Measurements from ENCODE around the gene RGS13. TPM values are rescaled to one million over a fixed set of nuclear protein-coding genes. Genes with fewer than 3 reads are reported as not detected.

RGS13 gene
- total and polyA plus RNA-seq, 2 donors (not counting 1 experiment from before 2014, with no cell fraction given), result 0.22 to 0.59 TPM

DNA sequence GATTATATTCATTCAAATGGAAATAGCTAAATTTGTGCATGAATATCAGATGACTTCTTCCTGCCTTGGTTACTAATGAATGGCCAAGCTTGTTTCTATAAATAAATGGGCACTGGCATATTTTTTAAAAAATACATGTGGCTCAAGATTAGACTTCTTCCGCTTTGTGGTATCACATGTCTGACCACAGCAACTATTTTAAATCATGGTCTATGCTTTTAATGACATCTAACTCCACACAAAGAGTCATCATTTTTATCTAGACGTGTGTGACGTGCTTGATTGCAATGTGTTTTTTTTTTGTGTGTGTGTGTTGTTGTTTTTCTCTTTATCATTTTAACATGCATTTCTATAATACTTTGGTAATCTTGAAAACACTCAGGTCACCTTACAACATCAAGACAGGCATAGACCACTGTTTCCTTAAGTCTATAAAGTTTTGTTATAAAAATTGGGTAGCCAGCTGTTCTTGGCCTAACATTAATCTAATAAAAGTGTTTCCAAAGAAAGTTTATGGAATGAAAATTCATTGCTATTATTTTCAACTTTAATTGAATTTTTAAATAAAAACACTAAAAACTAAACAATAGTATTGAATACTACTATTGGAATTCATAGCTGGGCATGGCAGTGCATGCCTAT is 30.8 kb upstream of the RGS13 start:
- Histone ChIP-seq H3K36me3 (replicated peaks in 1 of 2; ENCODE audit: control extremely low read depth in 1 of 2, control insufficient read depth in 1 of 2, extremely low read depth in 1 of 2, insufficient read depth in 2 of 2, low read length in 1 of 2) (no peaks in the 10 kb centered on the region), H3K4me2 (replicated peaks; ENCODE audit: low read depth, low read length, poor library complexity, severe bottlenecking) (peak overlapping the region; percentile 31), H3K4me1 (ENCODE audit: control insufficient read depth in 2 of 2, insufficient read depth in 2 of 2, low read length in 2 of 2) (peaks cover 24 to 31% of the 10 kb centered on the region in 2 donors), H3K4me3 (ENCODE audit: control extremely low read depth in 1 of 5, extremely low read depth in 1 of 5, insufficient read depth in 1 of 5, low read depth in 2 of 5, low read length in 4 of 5) (peak overlapping the region in 1 of 5 experiments; percentile 5), H3K79me2 (ENCODE audit: control insufficient read depth, insufficient read depth, low read length) (no peaks in the 10 kb centered on the region), H2AFZ (ENCODE audit: insufficient read depth, low read depth, low read length, poor library complexity, severe bottlenecking) (no peak overlapping the region), H4K20me1 (ENCODE audit: control insufficient read depth, insufficient read depth, low read length, poor library complexity, severe bottlenecking) (no peaks in the 10 kb centered on the region), H3K27ac (ENCODE audit: low read length in 2 of 2) (no peak overlapping the region), H3K27me3 (replicated peaks in 1 of 4; ENCODE audit: control extremely low read depth in 1 of 4, control insufficient read depth in 3 of 4, insufficient read depth in 4 of 4, low read length in 3 of 4) (peaks cover 0 to 12% (median 1%) of the 10 kb centered on the region in 4 experiments), H3K9me3 (ENCODE audit: control extremely low read depth in 1 of 3, control insufficient read depth in 2 of 3, insufficient read depth in 1 of 3, low read length in 2 of 3) (no peaks in the 10 kb centered on the region), H3K9ac (ENCODE audit: low read length) (no peak overlapping the region)
- intact Hi-C loops (cut with micrococcal nuclease), result no loop called here
- ATAC-seq (ENCODE audit: low read depth) (peak; percentile 5), DNase-seq (peak; percentile 75)
- H3K9me3 Mint-ChIP-seq (ENCODE audit: insufficient read depth), result no peaks in the 10 kb centered on the region
- no CpG with 5 or more reads among the region's 3 CpGs for WGBS (ENCODE audit: insufficient coverage)
- CTCF ChIA-PET, result interaction anchor here (0.8 to 4.4 kb wide), 3 partner anchors 66 to 131 kb away, joined by 3 to 62 read pairs (median 5); no protein-coding TSS in a partner anchor
- H3K4me3 Mint-ChIP-seq, result peak overlapping the region; percentile 67
- POLR2A ChIA-PET, result no interaction called here
- no peak for TF ChIP-seq EZH2 (IDR thresholded peaks at IDR 0.05; ENCODE audit: borderline replicate concordance, insufficient read depth, low read depth, low read length, poor library complexity, severe bottlenecking)
- TF ChIP-seq CTCF (IDR thresholded peaks at IDR 0.05), result no peak
- H3K27ac Mint-ChIP-seq, result peak overlapping the region; percentile 42
- H3K4me1 Mint-ChIP-seq, result peaks cover 47% of the 10 kb centered on the region
- peaks cover 4% of the 10 kb centered on the region for H3K27me3 Mint-ChIP-seq

- TF ChIP-seq CTCF (IDR thresholded peaks at IDR 0.05) (no peak), EZH2 (IDR thresholded peaks at IDR 0.05; ENCODE audit: borderline replicate concordance, insufficient read depth, low read depth, low read length, poor library complexity, severe bottlenecking) (no peak)
- H3K36me3 ChIP-seq (replicated peaks in 1 of 2; ENCODE audit: control extremely low read depth in 1 of 2, control insufficient read depth in 1 of 2, extremely low read depth in 1 of 2, insufficient read depth in 2 of 2, low read length in 1 of 2), result no peaks in the 10 kb centered on the region
- H3K4me1 ChIP-seq (ENCODE audit: control insufficient read depth in 2 of 2, insufficient read depth in 2 of 2, low read length in 2 of 2), result peaks cover 24 to 31% of the 10 kb centered on the region in 2 donors
- Mint-ChIP-seq H3K27ac (no peak overlapping the region), H3K4me1 (peaks cover 31% of the 10 kb centered on the region), H3K4me3 (no peak overlapping the region), H3K9me3 (ENCODE audit: insufficient read depth) (no peaks in the 10 kb centered on the region), H3K27me3 (peaks cover 8% of the 10 kb centered on the region)
- H4K20me1 ChIP-seq (ENCODE audit: control insufficient read depth, insufficient read depth, low read length, poor library complexity, severe bottlenecking), result no peaks in the 10 kb centered on the region
- H2AFZ ChIP-seq (ENCODE audit: insufficient read depth, low read depth, low read length, poor library complexity, severe bottlenecking), result no peak overlapping the region
- no peak overlapping the region for H3K9ac ChIP-seq (ENCODE audit: low read length)
- H3K4me2 ChIP-seq (replicated peaks; ENCODE audit: low read depth, low read length, poor library complexity, severe bottlenecking), result peak overlapping the region; percentile 45
- DNase-seq, result no peak
- H3K27ac ChIP-seq (ENCODE audit: low read length in 2 of 2), result no peak overlapping the region
- POLR2A ChIA-PET, result interaction anchor here (1.1 kb wide), 2 partner anchors 69 to 92 kb away, joined by 3 to 4 read pairs; no protein-coding TSS in a partner anchor
- CTCF ChIA-PET, result interaction anchor here (0.7 to 4.4 kb wide), 24 partner anchors 11 to 411 kb away, joined by 3 to 70 read pairs (median 5); no protein-coding TSS in a partner anchor
- H3K4me3 ChIP-seq (ENCODE audit: control extremely low read depth in 1 of 5, extremely low read depth in 1 of 5, insufficient read depth in 1 of 5, low read depth in 2 of 5, low read length in 4 of 5), result no peak overlapping the region
- H3K79me2 ChIP-seq (ENCODE audit: control insufficient read depth, insufficient read depth, low read length), result no peaks in the 10 kb centered on the region
- H3K27me3 ChIP-seq (replicated peaks in 1 of 4; ENCODE audit: control extremely low read depth in 1 of 4, control insufficient read depth in 3 of 4, insufficient read depth in 4 of 4, low read length in 3 of 4), result peaks cover 2 to 14% (median 5%) of the 10 kb centered on the region in 4 experiments
- H3K9me3 ChIP-seq (ENCODE audit: control extremely low read depth in 1 of 3, control insufficient read depth in 2 of 3, insufficient read depth in 1 of 3, low read length in 2 of 3), result no peaks in the 10 kb centered on the region
- intact Hi-C loops (cut with micrococcal nuclease), result loop anchor here (1.0 to 2.0 kb wide), 8 partner anchors 18 to 450 kb away; partner anchors contain the start of genes RGS1, RO60 and UCHL5
- no peak for ATAC-seq (ENCODE audit: low read depth)
- WGBS (ENCODE audit: insufficient coverage), result no CpG with 5 or more reads among the region's 2 CpGs
Measured at GRCh38 chr1:192608671-192609070, 27.3 kb upstream of the RGS13 start.

Data from B cell (primary cell).